ENCODE results near the gene KAZN.

The KAZN gene

DNA sequence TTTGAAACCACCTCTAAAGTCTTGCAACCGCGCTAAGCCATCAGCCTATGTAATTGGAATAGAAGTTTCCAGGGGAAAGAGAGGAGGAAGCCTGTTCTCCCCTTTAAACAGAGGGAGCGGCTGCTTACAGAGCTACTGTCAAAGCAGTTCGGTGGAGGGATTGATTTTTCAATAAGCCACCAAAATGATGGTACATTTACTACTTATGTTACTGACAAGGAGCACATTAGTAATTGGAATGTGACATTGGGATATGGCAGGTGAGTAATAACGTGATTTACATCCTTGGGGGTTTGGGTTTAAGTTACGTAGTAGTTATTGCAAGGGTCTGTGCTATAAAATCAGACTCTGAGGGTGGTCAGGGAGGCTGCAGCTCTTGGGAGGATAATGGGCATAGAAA lies 257.3 kb downstream of the KAZN start:
- H3K4me1 ChIP-seq (ENCODE audit: control insufficient read depth, insufficient read depth, low read length), result no peaks in the 10 kb centered on the region
- POLR2A ChIA-PET, result no interaction called here
- TF ChIP-seq ZBTB7A (tag by site-specific recombination; IDR thresholded peaks at IDR 0.05; ENCODE audit: low read depth) (no peak), ZNF394 (tag by site-specific recombination; IDR thresholded peaks at IDR 0.05; ENCODE audit: borderline replicate concordance) (no peak), ZNF843 (tag by site-specific recombination; IDR thresholded peaks at IDR 0.05) (no peak), ZNF24 (tag by site-specific recombination; IDR thresholded peaks at IDR 0.05) (no peak), ZNF521 (tag by site-specific recombination; IDR thresholded peaks at IDR 0.05) (no peak), ZNF626 (tag by site-specific recombination; IDR thresholded peaks at IDR 0.05) (no peak)
- TF ChIP-seq, protein P1, sequence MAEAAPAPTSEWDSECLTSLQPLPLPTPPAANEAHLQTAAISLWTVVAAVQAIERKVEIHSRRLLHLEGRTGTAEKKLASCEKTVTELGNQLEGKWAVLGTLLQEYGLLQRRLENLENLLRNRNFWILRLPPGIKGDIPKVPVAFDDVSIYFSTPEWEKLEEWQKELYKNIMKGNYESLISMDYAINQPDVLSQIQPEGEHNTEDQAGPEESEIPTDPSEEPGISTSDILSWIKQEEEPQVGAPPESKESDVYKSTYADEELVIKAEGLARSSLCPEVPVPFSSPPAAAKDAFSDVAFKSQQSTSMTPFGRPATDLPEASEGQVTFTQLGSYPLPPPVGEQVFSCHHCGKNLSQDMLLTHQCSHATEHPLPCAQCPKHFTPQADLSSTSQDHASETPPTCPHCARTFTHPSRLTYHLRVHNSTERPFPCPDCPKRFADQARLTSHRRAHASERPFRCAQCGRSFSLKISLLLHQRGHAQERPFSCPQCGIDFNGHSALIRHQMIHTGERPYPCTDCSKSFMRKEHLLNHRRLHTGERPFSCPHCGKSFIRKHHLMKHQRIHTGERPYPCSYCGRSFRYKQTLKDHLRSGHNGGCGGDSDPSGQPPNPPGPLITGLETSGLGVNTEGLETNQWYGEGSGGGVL (tag by site-specific recombination; IDR thresholded peaks at IDR 0.05), result no peak
- no peaks in the 10 kb centered on the region for H3K36me3 ChIP-seq (ENCODE audit: control insufficient read depth in 2 of 2, insufficient read depth in 1 of 2, low read length in 2 of 2)
- H3K4me3 ChIP-seq (ENCODE audit: low read depth, low read length), result no peak overlapping the region
- H3K27ac ChIP-seq (ENCODE audit: extremely low read depth, low read depth, low read length), result no peak overlapping the region
- CTCF ChIA-PET, result interaction anchor here (1.5 kb wide), 1 partner anchor 13 kb away, joined by 3 read pairs; no protein-coding TSS in a partner anchor
- no peaks in the 10 kb centered on the region for H3K9me3 ChIP-seq (ENCODE audit: control insufficient read depth, insufficient read depth, low read depth, low read length)

DNA sequence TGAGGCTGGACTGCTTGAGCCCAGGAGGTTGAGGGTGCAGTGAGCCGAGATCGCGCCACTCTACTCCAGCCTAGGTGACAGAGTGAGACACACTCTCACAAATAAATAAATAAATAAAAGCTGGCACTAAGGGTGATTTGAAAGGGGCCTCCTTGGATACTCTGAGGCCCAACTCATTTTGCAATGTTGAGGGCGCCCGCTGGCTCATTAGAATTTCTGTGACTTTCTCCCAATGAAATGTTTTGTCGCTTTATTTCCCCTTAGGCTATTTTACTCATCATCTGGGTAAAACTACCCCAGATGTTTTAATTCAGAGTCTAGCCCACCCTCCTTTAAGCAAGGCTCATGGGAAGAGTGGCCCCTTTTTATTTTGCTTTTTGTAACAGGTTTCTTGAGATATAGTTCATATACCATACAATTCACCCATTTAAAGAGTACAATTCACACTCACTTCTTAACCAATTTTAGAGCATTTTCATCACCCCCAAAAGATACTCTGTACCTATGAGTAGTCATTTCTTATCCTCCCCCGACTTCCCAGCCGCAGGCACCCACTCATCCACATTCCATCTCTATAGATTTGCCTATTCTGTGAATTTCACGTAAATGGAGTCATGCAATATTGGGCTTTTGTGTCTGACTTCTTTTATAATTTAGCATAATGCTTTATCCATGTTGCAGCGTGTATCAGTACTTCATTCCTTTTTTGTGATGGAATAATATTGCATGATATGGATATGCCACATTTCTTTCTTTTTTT lies 259.1 kb downstream of the KAZN start:
- Histone ChIP-seq H3K4me1 (ENCODE audit: control insufficient read depth, insufficient read depth, low read length) (no peaks in the 10 kb centered on the region), H3K9me3 (ENCODE audit: control insufficient read depth, insufficient read depth, low read depth, low read length) (no peaks in the 10 kb centered on the region), H3K4me3 (ENCODE audit: low read depth, low read length) (no peak overlapping the region), H3K36me3 (ENCODE audit: control insufficient read depth in 2 of 2, insufficient read depth in 1 of 2, low read length in 2 of 2) (no peaks in the 10 kb centered on the region), H3K27ac (ENCODE audit: extremely low read depth, low read depth, low read length) (no peak overlapping the region)
- TF ChIP-seq ZNF677 (tag by site-specific recombination; IDR thresholded peaks at IDR 0.05) (no peak), ZNF658 (tag by site-specific recombination; IDR thresholded peaks at IDR 0.05) (no peak), GLI2 (tag by site-specific recombination; IDR thresholded peaks at IDR 0.05; ENCODE audit: borderline replicate concordance, low read depth) (no peak), HOXA7 (CRISPR knock-in tag; IDR thresholded peaks at IDR 0.05; ENCODE audit: borderline replicate concordance) (no peak), ZNF391 (tag by site-specific recombination; IDR thresholded peaks at IDR 0.05; ENCODE audit: borderline replicate concordance, low read depth) (no peak), ZNF843 (tag by site-specific recombination; IDR thresholded peaks at IDR 0.05) (no peak)
- ChIA-PET POLR2A (no interaction called here), CTCF (interaction anchor here (0.5 to 1.5 kb wide), 2 partner anchors 11 to 27 kb away, joined by 3 read pairs; no protein-coding TSS in a partner anchor)

DNA sequence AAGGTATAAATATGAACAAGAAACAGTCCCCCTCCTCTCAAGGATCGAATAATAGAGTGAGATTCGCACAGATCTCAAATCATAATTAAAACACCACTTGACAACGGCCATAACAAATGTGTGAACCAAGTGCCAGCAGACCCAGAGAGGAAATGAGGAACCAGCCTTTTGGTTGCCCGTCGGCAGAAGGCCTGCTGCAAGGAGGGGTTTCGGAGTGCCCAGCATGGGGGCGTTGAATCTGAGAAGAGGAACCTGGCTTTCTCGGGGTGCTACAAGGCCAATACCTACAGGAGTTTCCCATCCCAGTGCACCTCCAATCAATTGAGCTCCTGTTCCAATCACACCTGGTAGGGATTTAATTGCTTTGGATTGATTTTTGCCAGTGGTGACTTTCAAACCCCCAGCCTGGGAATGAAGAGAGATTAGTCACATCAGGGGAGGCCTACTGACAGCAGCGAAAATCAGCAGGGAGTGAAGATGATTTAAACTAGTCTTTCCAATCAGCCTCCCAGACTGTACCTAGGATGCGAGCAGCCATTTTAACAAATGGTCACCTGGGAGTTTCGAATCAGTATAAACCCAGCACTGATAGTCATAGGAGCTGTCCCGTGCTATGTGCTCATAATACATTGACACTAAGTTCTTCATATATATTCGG lies 263.8 kb downstream of the KAZN start:
- CTCF ChIA-PET, result interaction anchor here (0.6 kb wide), 1 partner anchor 165 kb away, joined by 3 read pairs; no protein-coding TSS in a partner anchor
- TF ChIP-seq ZNF138 (tag by site-specific recombination; IDR thresholded peaks at IDR 0.05; ENCODE audit: borderline replicate concordance) (no peak), HOXC10 (CRISPR knock-in tag; IDR thresholded peaks at IDR 0.05) (no peak)
- Histone ChIP-seq H3K27ac (ENCODE audit: extremely low read depth, low read depth, low read length) (no peak overlapping the region), H3K4me3 (ENCODE audit: low read depth, low read length) (no peak overlapping the region), H3K36me3 (ENCODE audit: control insufficient read depth in 2 of 2, insufficient read depth in 1 of 2, low read length in 2 of 2) (no peaks in the 10 kb centered on the region), H3K9me3 (ENCODE audit: control insufficient read depth, insufficient read depth, low read depth, low read length) (no peaks in the 10 kb centered on the region), H3K4me1 (ENCODE audit: control insufficient read depth, insufficient read depth, low read length) (no peaks in the 10 kb centered on the region)
- POLR2A ChIA-PET, result no interaction called here

DNA sequence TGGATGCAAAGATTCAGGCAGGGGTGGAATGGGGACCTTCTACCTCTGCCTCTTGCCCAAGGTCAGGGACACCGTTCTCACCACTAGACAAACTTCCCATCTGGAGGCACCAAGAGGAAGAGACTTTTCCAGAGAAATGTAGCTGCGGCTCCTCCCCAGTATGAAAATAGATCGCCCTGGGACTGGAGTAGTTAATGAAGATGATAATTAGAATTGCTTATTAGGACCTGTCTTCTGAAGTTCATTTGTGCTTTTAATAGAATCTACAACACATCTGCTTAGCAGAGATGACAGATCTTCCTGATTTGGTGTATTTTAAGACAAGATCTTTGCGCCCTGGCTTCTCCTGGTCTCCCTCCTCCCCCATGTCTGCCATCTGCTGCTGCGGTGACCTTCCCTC lies 266.6 kb downstream of the KAZN start:
- Histone ChIP-seq H3K27ac (ENCODE audit: extremely low read depth, low read depth, low read length) (no peak overlapping the region), H3K36me3 (ENCODE audit: control insufficient read depth in 2 of 2, insufficient read depth in 1 of 2, low read length in 2 of 2) (no peaks in the 10 kb centered on the region), H3K4me1 (ENCODE audit: control insufficient read depth, insufficient read depth, low read length) (no peaks in the 10 kb centered on the region), H3K9me3 (ENCODE audit: control insufficient read depth, insufficient read depth, low read depth, low read length) (no peaks in the 10 kb centered on the region), H3K4me3 (ENCODE audit: low read depth, low read length) (no peak overlapping the region)
- CTCF ChIA-PET, result no interaction called here
- POLR2A ChIA-PET, result no interaction called here
- TF ChIP-seq ZNF248 (tag by site-specific recombination; IDR thresholded peaks at IDR 0.05), result no peak
- TF ChIP-seq ZNF354C (tag by site-specific recombination; IDR thresholded peaks at IDR 0.05; ENCODE audit: borderline replicate concordance, low read depth), result no peak
- TF ChIP-seq, protein P2, sequence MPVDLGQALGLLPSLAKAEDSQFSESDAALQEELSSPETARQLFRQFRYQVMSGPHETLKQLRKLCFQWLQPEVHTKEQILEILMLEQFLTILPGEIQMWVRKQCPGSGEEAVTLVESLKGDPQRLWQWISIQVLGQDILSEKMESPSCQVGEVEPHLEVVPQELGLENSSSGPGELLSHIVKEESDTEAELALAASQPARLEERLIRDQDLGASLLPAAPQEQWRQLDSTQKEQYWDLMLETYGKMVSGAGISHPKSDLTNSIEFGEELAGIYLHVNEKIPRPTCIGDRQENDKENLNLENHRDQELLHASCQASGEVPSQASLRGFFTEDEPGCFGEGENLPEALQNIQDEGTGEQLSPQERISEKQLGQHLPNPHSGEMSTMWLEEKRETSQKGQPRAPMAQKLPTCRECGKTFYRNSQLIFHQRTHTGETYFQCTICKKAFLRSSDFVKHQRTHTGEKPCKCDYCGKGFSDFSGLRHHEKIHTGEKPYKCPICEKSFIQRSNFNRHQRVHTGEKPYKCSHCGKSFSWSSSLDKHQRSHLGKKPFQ (tag by site-specific recombination; IDR thresholded peaks at IDR 0.05), result no peak
- no peak for TF ChIP-seq ZNF23 (tag by site-specific recombination; IDR thresholded peaks at IDR 0.05; ENCODE audit: borderline replicate concordance)
- TF ChIP-seq ZEB2 (tag by site-specific recombination; IDR thresholded peaks at IDR 0.05), result no peak
- TF ChIP-seq, protein P3, sequence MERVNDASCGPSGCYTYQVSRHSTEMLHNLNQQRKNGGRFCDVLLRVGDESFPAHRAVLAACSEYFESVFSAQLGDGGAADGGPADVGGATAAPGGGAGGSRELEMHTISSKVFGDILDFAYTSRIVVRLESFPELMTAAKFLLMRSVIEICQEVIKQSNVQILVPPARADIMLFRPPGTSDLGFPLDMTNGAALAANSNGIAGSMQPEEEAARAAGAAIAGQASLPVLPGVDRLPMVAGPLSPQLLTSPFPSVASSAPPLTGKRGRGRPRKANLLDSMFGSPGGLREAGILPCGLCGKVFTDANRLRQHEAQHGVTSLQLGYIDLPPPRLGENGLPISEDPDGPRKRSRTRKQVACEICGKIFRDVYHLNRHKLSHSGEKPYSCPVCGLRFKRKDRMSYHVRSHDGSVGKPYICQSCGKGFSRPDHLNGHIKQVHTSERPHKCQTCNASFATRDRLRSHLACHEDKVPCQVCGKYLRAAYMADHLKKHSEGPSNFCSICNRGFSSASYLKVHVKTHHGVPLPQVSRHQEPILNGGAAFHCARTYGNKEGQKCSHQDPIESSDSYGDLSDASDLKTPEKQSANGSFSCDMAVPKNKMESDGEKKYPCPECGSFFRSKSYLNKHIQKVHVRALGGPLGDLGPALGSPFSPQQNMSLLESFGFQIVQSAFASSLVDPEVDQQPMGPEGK (tag by site-specific recombination; IDR thresholded peaks at IDR 0.05), result no peak
- no peak for TF ChIP-seq KLF7 (tag by site-specific recombination; IDR thresholded peaks at IDR 0.05; ENCODE audit: borderline replicate concordance)
- no peak for TF ChIP-seq ZNF707 (tag by site-specific recombination; IDR thresholded peaks at IDR 0.05)

Data from HEK293 (cell line).